HCT116 (cell line): ENCODE results near the gene RINT1. TPM values are rescaled to one million over a fixed set of nuclear protein-coding genes. Genes with fewer than 3 reads are reported as not detected.

Experiments used
- ATAC-seq: fragments of 200-7000 bp; cut with Tn5 transposase; 2 replicates; pipeline ENCODE4 v1.9.1; 2020; ENCODE audit warnings: mild to moderate bottlenecking, moderate library complexity
- BruUV-seq: library from RNA; stranded (reverse); fragments of 400-500 nt; replicated peaks from 2 replicates; lab custom pipeline; 2021; lab: Mats Ljungman, UMichigan
- CTCF ChIA-PET: fragments of 300-600 bp; sonication (Branson Sonifier 250); formaldehyde crosslinking; loops from one replicate; lab custom pipeline; 2021; ENCODE audit warnings: antibody characterized with exemption; lab: Charles Lee
- POLR2A ChIA-PET: fragments of 300-600, 350-600 bp; sonication (Branson Sonifier 250); formaldehyde crosslinking; loops from one replicate; lab custom pipeline; 2021; ENCODE audit warnings: antibody characterized with exemption; lab: Charles Lee
- RAD21 ChIA-PET, 2 experiments: fragments of 300-600 bp; sonication (Branson Sonifier 250); formaldehyde crosslinking; loops; one replicate each; lab custom pipeline; 2023; ENCODE audit warnings: low total read pairs in 2 of 2; ENCODE audit not compliant: uncharacterized antibody in 2 of 2, unreplicated experiment in 2 of 2, low non-redundant PET in 1 of 2; lab: Charles Lee
- DNase-seq: peaks from one replicate; pipeline ENCODE4 v3.0.0-alpha.2; 2010; ENCODE audit warnings: low read depth, low spot score
- H2AFZ ChIP-seq: fragments of 200-600 bp; shearing (Covaris generic), sonication (generic); 2 replicates; pipeline ENCODE4 v1.6.1; 2017; ENCODE audit warnings: low read depth, mixed run types, mixed read lengths, antibody characterized with exemption, low read length; ENCODE audit not compliant: poor library complexity, severe bottlenecking
- H3K27ac ChIP-seq: 2 replicates; pipeline ENCODE4 v1.5.1; 2012; ENCODE audit warnings: low read depth, low read length
- H3K27me3 ChIP-seq: fragments of 200-600 bp; sonication (generic); 2 replicates; pipeline ENCODE4 v1.6.1; 2016; ENCODE audit warnings: mixed run types, low read length, mixed read lengths; ENCODE audit not compliant: insufficient read depth
- H3K36me3 ChIP-seq, 2 experiments: fragments of 200-500 bp in 1 of 2; fragments of 200-600 bp in 1 of 2; sonication (Bioruptor generic) in 1 of 2; sonication (generic) in 1 of 2; 2 replicates each; pipeline versions ENCODE4 v1.5.1 to v1.6.1; 2014 to 2016; ENCODE audit warnings: low read length in 2 of 2, inconsistent platforms in 1 of 2, mixed read lengths in 1 of 2, mixed run types in 1 of 2; ENCODE audit not compliant: insufficient read depth in 2 of 2, control insufficient read depth in 1 of 2
- H3K4me1 ChIP-seq, 2 experiments: fragments of 200-600 bp in 1 of 2; sonication (generic) in 1 of 2; 2 replicates each; pipeline versions ENCODE4 v1.5.1 to v1.6.1; 2012 to 2017; ENCODE audit warnings: low read length in 2 of 2, inconsistent platforms in 1 of 2, mild to moderate bottlenecking in 1 of 2, mixed read lengths in 1 of 2, mixed run types in 1 of 2, moderate library complexity in 1 of 2; ENCODE audit not compliant: insufficient read depth in 2 of 2, control insufficient read depth in 1 of 2
- H3K4me2 ChIP-seq: fragments of 200-600 bp; sonication (generic); 2 replicates; pipeline ENCODE4 v1.6.1; 2017; ENCODE audit warnings: mixed run types, low read length, mixed read lengths
- H3K4me3 ChIP-seq, 2 experiments: fragments of 200-600 bp in 1 of 2; sonication (generic) in 1 of 2; replicated peaks in 1 of 2; 2 replicates each; pipeline ENCODE4 v1.5.1; 2011 to 2016; ENCODE audit warnings: low read length in 2 of 2, control low read depth in 1 of 2, low read depth in 1 of 2, mild to moderate bottlenecking in 1 of 2, mixed read lengths in 1 of 2, mixed run types in 1 of 2
- H3K79me2 ChIP-seq: fragments of 200-600 bp; sonication (generic); 2 replicates; pipeline ENCODE4 v1.6.1; 2017; ENCODE audit warnings: mild to moderate bottlenecking, mixed run types, low read length, moderate library complexity, mixed read lengths; ENCODE audit not compliant: insufficient read depth
- H3K9ac ChIP-seq: fragments of 200-600 bp; sonication (generic); 2 replicates; pipeline ENCODE4 v1.6.1; 2016; ENCODE audit warnings: low read length, mixed read lengths
- H3K9me2 ChIP-seq: fragments of 200-600 bp; sonication (generic), shearing (Covaris generic); 2 replicates; pipeline ENCODE4 v1.6.1; 2017; ENCODE audit warnings: mixed run types, mild to moderate bottlenecking, moderate library complexity; ENCODE audit not compliant: insufficient read depth
- H3K9me3 ChIP-seq, 2 experiments: fragments of 200-500 bp in 1 of 2; fragments of 200-600 bp in 1 of 2; sonication (Bioruptor generic) in 1 of 2; sonication (generic) in 1 of 2; 2 replicates each; pipeline ENCODE4 v1.6.1; 2014 to 2017; ENCODE audit warnings: low read length in 2 of 2, mixed read lengths in 2 of 2, inconsistent platforms in 1 of 2, low read depth in 1 of 2, mild to moderate bottlenecking in 1 of 2, mixed run types in 1 of 2, moderate library complexity in 1 of 2; ENCODE audit not compliant: control insufficient read depth in 1 of 2, insufficient read depth in 1 of 2
- H4K20me1 ChIP-seq: fragments of 200-600 bp; sonication (generic), shearing (Covaris generic); 2 replicates; pipeline ENCODE4 v1.6.1; 2017; ENCODE audit warnings: mixed run types, mild to moderate bottlenecking, moderate library complexity; ENCODE audit not compliant: insufficient read depth
- CBX3 ChIP-seq: IDR thresholded peaks from 2 replicates; pipeline ENCODE4 v1.6.1; 2012; ENCODE audit warnings: low read depth
- CEBPB ChIP-seq: IDR thresholded peaks from 2 replicates; pipeline ENCODE4 v1.6.1; 2012; ENCODE audit warnings: low read depth
- CTCF ChIP-seq, 3 experiments: fragments of 200-600 bp in 1 of 3; sonication (generic) in 1 of 3; IDR thresholded peaks in 2 of 3; conservative IDR thresholded peaks in 1 of 3; 2 replicates each; pipeline ENCODE4 v1.5.1; 2012 to 2017; ENCODE audit warnings: low read depth in 2 of 3, low read length in 2 of 3, antibody characterized with exemption in 1 of 3, borderline replicate concordance in 1 of 3, control low read depth in 1 of 3, mild to moderate bottlenecking in 1 of 3, mixed read lengths in 1 of 3, mixed run types in 1 of 3, moderate library complexity in 1 of 3; ENCODE audit not compliant: insufficient read depth in 1 of 3
- ELF1 ChIP-seq: IDR thresholded peaks from 2 replicates; pipeline ENCODE4 v1.6.1; 2012; ENCODE audit warnings: low read depth, borderline replicate concordance
- EZH2 ChIP-seq: fragments of 200-600 bp; sonication (generic); IDR thresholded peaks from 2 replicates; pipeline ENCODE4 v1.6.1; 2017; ENCODE audit warnings: antibody characterized with exemption, mixed run types
- EZH2phosphoT487 ChIP-seq: fragments of 200-600 bp; IDR thresholded peaks from 2 replicates; pipeline ENCODE4 v1.6.1; 2018; ENCODE audit warnings: antibody characterized with exemption, borderline replicate concordance
- FOSL1 ChIP-seq: IDR thresholded peaks from 2 replicates; pipeline ENCODE4 v1.6.1; 2012; ENCODE audit warnings: low read depth
- JUND ChIP-seq: IDR thresholded peaks from 2 replicates; pipeline ENCODE4 v1.6.1; 2012
- MAX ChIP-seq: IDR thresholded peaks from 2 replicates; pipeline ENCODE4 v1.6.1; 2012
- POLR2A ChIP-seq: IDR thresholded peaks from 2 replicates; pipeline ENCODE4 v1.7.0; 2011; ENCODE audit warnings: borderline replicate concordance; ENCODE audit not compliant: insufficient read depth, insufficient read length; ENCODE audit errors: extremely low read depth
- RAD21 ChIP-seq: IDR thresholded peaks from 2 replicates; pipeline ENCODE4 v1.6.1; 2012; ENCODE audit warnings: low read depth, mild to moderate bottlenecking
- REST ChIP-seq: IDR thresholded peaks from 2 replicates; pipeline ENCODE4 v1.6.1; 2012; ENCODE audit warnings: low read depth
- SIN3A ChIP-seq: IDR thresholded peaks from 2 replicates; pipeline ENCODE4 v1.6.1; 2012; ENCODE audit warnings: low read depth
- SP1 ChIP-seq: IDR thresholded peaks from 2 replicates; pipeline ENCODE4 v1.6.1; 2012; ENCODE audit warnings: low read depth
- TCF7L2 ChIP-seq: IDR thresholded peaks from 2 replicates; pipeline ENCODE4 v1.7.0; 2011; ENCODE audit warnings: borderline replicate concordance, inconsistent platforms; ENCODE audit not compliant: insufficient read depth, insufficient read length; ENCODE audit errors: extremely low read depth
- ZNF274 ChIP-seq: fragments of 200-500 bp; sonication (Bioruptor generic); IDR thresholded peaks from 2 replicates; pipeline ENCODE4 v1.6.1; 2014; ENCODE audit warnings: mild to moderate bottlenecking, low read depth, low read length, inconsistent platforms
- intact Hi-C: fragments of 100-400 bp; cut with micrococcal nuclease; formaldehyde crosslinking; loops from 2 replicates; pipeline ENCODE4 v1.10.0; 2022
- total RNA-seq: library from RNA; stranded (reverse); gene quantifications from one replicate; pipeline ENCODE4 v1.2.1, GENCODE V29; 2021; ENCODE audit not compliant: unreplicated experiment

Gene RINT1
- total RNA-seq, 1 experiment from 2014 or later: 24.3 TPM

- ChIA-PET POLR2A (no interaction called here), RAD21 (no interaction called here), CTCF (no interaction called here)
- Histone ChIP-seq H3K27ac (no peak overlapping the region), H3K9me2 (no peaks in the 10 kb centered on the region), H3K4me2 (no peak overlapping the region), H3K4me1 (no peaks in the 10 kb centered on the region), H3K79me2 (no peaks in the 10 kb centered on the region), H3K4me3 (no peak overlapping the region), H3K36me3 (no peaks in the 10 kb centered on the region), H3K9me3 (no peaks in the 10 kb centered on the region), H4K20me1 (no peaks in the 10 kb centered on the region), H3K27me3 (no peaks in the 10 kb centered on the region), H2AFZ (no peak overlapping the region), H3K9ac (no peak overlapping the region)
- TF ChIP-seq JUND (no peak), CTCF (IDR thresholded peaks at IDR 0.05 in 2 of 3, conservative IDR thresholded peaks at IDR 0.05 in 1 of 3; ENCODE audit: borderline replicate concordance in 1 of 3, insufficient read depth in 1 of 3, low read depth in 2 of 3, low read length in 2 of 3) (no peak), EZH2phosphoT487 (no peak), EZH2 (no peak), CBX3 (no peak)
- ATAC-seq (no peak), DNase-seq (no peak)
- intact Hi-C loops: no loop called here
- no TSS peak for BruUV-seq
Observed at GRCh38 chr7:105612806-105613205, 80.8 kb downstream of the RINT1 start.

- ATAC-seq: no peak
- Histone ChIP-seq H3K36me3 (no peaks in the 10 kb centered on the region), H3K9me2 (no peaks in the 10 kb centered on the region), H3K27me3 (no peaks in the 10 kb centered on the region), H2AFZ (no peak overlapping the region), H3K4me2 (no peak overlapping the region), H4K20me1 (no peaks in the 10 kb centered on the region), H3K9ac (no peak overlapping the region), H3K4me3 (no peak overlapping the region), H3K79me2 (no peaks in the 10 kb centered on the region), H3K9me3 (no peaks in the 10 kb centered on the region), H3K27ac (no peak overlapping the region), H3K4me1 (no peaks in the 10 kb centered on the region)
- no TSS peak for BruUV-seq
- POLR2A ChIA-PET: no interaction called here
- intact Hi-C loops: no loop called here
- RAD21 ChIA-PET: no interaction called here
- no peak for DNase-seq
- CTCF ChIA-PET: no interaction called here
- TF ChIP-seq TCF7L2 (no peak), FOSL1 (no peak), POLR2A (no peak), ZNF274 (no peak), ELF1 (no peak), MAX (no peak), RAD21 (no peak), CEBPB (no peak), SP1 (no peak), CBX3 (no peak), REST (no peak), EZH2phosphoT487 (no peak), SIN3A (no peak)
Observed at GRCh38 chr7:105613611-105614330, 81.8 kb downstream of the RINT1 start.
